SK-N-DZ (cell line): ENCODE measurements around the gene DNAJC5G.
"Not testable (repeated sequence)": the region's sequence is repeated elsewhere in the genome, so short reads cannot be mapped to it uniquely, and the experiment has no call there.

ENCODE experiments used
- DNase-seq: peaks from one replicate; pipeline ENCODE4 v3.0.0-alpha.2; 2015; ENCODE audit warnings: low spot score

The DNAJC5G gene

DNA sequence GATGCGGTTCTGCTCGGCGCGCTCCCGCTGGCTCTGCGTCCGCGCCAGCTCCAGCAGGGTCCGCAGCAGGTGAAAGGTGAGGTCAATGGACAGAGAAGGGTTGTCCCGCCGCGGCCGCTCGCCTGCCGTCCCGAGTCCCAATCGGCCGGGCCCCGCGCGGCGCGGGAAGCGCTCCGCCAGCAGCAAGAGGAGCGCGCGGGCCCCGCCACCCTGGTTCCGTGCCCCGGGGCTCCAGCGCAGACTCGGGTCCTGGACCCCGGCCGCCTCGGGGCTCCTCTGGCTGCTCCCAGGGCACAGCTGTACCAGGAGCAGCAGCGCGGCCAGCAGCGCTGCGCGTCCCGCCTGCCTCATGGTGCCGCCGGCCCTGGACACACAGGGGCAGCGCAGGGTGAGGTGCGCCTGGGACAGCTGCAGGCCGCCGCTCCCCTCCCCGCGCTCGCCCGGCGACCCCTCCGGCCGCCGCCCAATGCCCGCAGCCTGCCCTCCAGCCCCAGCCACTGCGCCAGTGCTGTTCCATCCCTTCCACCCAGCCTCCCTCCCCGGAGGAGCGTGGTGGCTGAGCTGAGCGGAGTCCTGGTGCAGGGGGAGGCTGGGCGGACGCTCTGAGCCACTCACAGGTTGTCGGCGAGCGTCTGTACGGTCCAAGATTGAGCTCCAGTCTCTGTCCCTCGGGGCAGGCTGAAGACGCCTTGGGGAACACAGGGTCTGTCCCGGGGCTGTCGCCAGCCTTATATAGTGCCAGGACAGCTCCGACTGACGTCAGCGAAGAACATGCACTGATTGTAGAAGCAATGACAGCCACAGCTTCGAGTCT is 32.5 kb downstream of the DNAJC5G start:
- DNase-seq, result no peak

DNA sequence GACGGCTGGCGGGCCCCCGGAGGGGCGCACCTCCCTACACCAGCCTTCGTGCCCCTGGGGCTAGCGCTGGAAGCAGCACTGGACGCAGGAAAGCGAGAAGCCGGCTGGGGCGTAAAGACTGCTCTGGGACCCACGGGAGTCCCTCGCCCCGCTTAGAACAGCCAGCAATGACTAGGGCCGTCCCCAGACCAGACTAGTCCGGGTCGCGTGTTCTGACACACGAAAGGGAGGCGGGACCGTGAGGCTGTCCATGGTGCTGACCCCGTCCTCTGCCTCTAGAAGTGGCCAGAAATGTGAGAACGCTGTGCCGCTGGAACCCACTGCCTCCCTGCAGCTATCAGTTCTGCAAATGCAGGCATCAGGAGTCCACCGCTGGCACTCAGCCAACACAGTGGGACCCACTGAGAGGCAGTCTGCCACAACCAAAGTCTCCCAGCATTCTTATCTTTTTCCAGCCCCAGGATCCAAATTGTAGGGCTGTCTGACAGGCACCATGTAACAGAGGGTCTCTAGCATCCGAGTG is 33.2 kb downstream of the DNAJC5G start, which contains the start of gene UCN:
TSS of gene UCN (minus strand) at position 87 of the 523 bp plus-strand sequence. CDS start 550 bp downstream, outside the sequence.
- DNase-seq, result no peak

DNA sequence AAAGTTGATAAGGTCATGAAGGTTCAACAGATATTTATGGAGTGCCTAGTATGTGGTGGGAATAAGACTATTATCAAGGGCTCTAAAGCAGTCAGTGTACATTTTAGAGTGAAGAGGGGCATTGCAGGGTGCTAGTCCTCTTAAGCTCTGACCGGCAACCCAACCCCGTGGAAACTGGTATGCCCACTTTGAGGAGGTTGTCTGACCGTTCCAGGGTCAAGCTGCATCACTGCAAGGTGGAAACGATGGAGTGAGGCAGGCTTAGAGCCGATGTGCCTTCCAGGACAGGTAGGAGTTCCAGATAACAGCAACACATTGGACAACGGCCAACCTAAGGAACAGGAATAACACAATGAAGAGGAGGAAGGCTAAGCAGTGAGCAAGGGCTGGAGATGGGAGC is 34.4 kb downstream of the DNAJC5G start:
- DNase-seq, result no peak

DNA sequence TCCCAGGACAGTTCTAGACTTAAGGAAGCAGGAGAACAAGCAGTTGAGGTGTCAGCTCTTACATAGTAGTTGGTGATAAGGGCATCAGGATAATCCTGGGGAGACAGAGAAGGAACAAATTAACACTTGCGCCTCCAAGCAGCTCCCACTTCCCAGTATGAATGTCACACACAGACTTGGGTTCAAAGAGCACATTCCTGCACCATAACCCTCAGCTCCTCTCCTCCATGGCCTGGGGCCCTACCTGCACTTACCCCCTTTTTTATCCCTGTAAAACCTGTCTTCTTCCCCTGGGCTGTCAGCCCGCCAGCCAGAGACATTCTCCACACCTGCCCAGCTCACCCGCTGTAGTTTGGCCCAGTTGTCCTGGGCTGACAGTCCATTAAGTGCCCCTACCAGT is 36.9 kb downstream of the DNAJC5G start:
- no peak for DNase-seq

DNA sequence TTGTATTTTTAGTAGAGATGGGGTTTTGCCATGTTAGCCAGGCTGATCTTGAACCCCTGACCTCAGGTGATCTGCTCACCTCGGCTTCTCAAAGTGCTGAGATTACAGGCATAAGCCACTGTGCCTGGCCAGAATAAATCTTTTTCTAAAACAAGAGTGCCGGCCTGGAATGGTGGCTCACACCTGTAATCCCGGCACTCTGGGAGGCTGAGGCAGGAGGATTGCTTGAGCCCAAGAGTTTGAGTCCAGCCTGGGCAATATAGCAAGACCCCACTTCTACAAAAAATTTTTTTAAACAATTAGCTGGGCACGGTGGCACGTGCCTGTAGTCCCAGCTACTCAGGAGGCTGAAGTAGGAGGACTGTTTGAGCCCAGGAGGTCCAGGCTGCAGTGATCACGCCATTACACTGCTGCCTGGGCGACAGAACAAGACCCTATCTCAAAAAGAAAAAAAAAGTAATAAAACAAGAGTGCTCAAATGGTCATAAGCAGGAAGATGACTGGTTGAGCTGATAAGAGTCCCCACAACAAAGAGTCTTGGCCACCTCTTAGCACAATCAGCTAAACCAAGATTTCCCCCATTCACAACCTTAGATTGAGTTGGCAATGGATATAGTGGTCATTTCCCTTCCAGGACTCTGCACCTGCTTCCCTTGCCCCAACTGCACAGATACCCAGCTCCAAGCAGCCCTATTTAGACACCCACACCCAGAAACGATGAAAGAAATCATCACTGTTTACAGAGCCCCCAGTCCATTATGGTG is 38.8 kb downstream of the DNAJC5G start:
- no peak for DNase-seq

DNA sequence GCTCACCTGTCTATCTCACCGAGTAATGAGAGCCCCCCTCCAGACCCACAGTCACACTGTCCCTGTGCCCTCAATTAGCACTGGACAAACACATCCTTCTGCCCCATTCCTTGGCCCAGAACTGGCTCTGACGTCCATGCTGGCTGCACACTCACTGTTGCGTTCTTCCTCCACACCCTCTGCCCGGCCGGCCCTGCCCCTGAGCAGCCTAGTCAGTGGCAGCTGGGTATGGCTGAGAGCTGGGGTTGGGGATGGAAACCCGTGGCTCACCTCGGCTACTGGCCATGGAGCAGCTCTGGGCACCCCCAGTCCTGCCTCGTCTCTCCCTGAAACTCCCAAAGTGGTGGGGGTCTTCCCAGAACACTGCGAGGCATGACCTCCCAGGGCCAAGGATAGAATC is 39.5 kb downstream of the DNAJC5G start:
- no peak for DNase-seq

DNA sequence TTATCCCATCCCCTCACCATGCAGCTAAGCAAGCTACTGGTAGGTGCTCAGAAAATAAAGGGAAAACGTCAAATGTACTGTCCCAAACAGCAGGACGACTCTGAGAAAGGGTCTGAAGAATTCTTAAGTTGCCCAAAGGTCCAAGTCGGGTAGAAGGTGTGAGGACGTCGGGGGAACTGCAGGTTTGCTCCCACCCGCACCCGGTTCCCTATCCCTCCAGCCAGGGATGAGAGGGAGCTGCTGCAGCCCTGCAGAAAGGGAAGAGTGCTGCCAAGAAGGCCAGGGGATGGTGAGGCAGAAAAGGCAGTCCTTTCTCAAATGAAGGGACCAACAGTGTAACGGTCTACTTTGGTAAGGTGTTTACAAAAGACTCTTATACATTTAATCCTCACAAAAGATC is 39.9 kb downstream of the DNAJC5G start:
- no peak for DNase-seq

DNA sequence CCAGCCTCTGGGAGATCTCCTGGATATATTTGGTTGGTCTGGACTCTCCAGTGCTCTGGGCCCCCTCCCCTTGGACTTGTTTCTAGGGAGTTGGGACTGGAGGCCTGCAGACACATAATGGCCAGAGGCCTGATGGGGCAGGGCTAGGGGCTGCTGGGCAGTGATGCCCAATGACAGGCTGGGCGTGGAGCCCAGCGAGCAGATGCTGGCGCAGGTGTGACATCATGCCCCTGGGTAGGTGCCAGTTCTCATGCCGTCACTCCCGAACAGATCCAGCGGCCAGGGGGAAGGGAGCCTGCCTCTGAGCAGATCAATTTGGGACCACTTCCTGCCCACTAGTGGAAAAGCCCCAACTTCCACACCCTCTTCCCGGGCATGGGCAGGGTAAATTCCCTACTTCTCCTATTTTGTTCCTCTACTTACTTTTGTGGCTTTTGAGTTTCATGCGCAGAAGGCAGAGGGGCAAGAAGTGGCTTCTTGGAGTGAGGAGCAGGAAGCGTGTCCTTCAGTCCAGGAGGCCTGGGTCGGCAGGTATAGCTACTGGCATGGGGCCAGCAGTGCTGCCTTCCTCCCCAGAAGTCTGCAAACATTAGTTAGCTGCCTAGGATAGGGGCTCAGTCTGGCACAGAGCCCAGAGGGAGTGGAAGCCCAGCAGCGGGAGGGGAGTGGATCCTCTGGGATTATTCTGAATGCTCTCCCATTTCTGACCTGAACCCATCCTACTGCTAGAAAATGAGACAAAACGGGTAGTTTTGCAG is 41.6 kb downstream of the DNAJC5G start:
- no peak for DNase-seq

DNA sequence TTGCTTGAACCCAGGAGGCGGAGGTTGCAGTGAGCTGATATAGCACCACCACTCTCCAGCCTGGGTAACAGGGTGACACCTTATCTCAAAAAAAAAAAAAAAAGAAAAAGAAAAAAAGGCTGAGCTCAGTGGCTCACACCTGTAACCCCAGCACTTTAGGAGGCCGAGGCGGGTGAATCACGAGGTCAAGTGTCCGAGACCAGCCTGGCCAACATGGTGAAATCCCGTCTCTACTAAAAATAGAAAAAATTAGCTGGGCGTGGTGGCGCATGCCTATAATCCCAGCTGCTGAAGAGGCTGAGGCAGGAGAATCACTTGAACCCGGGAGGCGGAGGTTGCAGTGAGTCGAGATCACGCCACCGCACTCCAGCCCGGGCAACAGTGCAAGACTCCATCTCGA is 44.6 kb downstream of the DNAJC5G start:
- not testable (repeated sequence) for DNase-seq

DNA sequence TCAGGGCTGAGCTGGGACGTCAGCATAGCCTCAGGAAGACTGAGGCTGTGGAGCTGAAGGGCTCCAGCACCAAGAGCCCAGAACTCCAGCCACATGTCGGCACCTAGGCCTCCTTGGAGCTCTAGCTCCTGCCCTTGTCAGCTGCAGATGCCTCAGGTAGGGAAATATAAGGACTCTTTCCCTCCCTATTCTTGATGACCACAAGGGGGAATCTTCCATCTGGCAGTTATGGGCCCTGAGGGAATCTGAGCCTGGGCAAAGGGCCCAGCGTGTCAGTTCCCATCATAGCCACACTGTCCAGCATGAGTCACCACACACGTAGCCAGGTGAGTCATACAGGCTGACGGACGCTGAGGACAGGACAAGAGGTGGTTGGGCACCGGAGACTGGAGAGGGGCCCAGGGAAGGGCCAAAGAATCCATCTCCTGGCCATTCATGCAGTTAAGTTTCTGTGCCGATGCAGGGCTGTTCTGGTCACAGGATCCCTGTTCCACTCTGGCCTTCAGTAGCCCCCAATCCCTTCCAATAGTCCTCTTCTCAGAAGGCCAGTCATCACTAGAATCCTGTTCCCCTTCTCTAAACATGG is 45.8 kb downstream of the DNAJC5G start:
- no peak for DNase-seq

DNA sequence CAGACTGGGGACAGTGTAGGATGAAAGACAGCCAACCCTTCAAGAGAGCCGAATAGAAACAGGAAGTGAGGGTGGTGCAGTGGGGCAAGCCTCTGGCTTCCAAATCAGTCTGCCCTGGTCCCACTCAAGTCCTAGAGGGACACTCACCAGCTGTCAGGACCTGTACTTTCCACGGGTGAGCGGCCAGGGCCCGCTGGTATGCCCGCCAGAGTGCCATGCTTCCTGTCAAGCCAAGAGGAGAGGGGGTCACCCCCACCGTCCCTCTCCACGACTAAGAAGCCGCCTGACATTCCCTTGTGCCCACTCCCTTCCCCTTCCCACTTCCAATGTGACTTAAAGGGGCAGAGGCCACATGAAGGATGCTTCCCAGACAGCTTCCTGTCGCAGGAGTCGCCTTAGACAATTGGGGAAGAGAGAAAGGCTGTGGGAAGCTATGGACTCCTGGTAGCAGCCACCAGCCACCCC is 47.1 kb downstream of the DNAJC5G start:
- DNase-seq, result no peak

DNA sequence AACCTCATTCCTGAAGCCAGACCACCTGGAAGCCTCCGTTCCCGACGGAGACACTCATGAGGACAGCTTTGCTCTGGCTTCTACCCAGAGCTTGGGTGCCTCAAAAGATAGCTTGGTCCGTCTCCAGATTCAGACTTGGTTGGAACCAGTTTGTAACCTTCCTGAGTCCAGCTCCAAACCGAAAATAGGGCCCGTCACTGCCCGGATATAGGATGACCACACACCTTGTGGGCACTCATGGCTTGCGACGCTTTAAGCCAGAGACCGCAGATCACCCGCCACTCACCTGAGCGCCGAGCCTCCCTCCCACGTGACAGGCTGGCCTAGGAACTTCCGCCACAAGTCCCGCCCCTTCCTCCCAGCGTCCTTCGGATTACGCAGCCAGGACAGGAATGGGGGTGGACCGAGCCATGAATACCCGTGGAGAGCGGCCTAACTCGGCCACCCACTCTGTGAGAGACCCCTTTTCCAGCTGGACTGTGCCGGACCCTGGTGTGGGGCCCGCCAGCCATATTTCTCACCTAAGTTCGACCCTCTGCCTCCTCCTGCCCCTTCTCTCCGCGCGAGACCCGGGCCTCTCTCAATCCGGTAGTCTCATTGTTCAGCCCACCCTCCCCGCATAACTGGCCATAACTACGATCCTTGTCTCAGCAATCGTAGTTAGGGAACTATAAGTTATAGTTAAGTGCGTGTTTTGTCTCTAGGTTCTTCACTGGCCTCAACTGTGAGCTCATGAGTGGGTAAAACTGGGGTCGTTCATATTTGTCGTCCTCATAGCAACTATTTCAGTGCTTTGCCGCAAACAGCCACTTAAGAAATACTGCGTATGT is 47.7 kb downstream of the DNAJC5G start, which contains the start of gene MPV17:
TSS of gene MPV17 (minus strand) at position 332 of the 830 bp plus-strand sequence. CDS start 580 bp downstream, outside the sequence.
- DNase-seq, result peak; percentile 86

DNA sequence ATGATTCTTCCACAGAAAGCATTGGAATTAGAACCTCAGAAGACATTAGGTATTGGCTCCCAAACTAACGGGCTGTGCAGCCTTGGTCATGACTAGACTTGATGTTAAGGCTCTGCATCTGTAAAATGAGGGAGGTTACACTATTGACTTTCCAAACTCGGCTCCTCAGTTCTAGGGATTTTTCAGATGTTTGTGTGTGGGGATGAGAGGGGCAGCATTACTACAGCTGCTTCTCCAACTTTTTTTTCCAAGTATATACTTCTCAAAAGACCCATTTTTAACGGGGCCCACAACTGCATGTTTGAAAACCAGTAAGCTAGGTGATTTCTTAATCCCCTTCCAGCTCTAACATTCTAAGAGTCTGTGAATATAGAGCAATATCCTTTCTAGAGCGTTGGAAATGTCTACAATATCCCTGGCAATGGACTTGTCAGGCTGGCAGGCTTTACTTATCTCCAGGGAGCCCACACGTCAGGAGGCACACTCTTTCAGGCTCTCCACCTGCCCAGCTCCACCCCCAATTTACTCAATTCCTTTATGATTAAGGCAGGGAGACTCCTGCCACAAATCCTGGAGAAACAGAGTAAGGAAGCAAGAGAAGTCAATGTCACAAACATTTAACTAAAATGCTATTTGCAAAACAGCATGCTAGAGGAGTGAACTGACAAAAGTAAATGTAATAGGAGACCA is 48.5 kb downstream of the DNAJC5G start:
- no peak for DNase-seq

DNA sequence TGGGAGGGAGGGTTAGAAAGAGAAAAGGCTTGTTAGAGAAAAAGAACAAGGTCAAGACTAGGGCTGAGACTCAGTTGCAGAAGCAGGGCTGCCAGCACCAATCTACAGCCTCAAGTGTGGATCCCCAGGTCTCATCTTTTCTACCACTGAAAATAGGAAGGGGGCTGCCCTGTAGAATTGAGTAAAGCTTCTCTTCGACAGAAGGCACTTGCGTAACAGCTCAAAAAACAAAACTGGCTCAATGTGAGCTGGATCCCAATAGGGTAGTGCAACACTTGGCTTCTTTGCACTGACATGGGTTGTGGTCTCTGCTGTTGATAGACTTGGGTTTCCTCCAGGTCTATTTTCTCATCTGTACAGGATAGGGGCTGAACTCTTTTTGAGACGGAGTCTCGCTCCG is 49.5 kb downstream of the DNAJC5G start:
- no peak for DNase-seq
